HFFc6 (cell line): Measurements from ENCODE around the gene CDH6. TPM values are rescaled to one million over a fixed set of nuclear protein-coding genes. Genes with fewer than 3 reads are reported as not detected.

Source experiments
- DNase-seq: peaks from one replicate; pipeline ENCODE4 v3.0.0-alpha.2; 2018
- H3K27ac Mint-ChIP-seq: 2 replicates; pipeline ENCODE4 v1.8.0; 2020; ENCODE audit warnings: mild to moderate bottlenecking, mixed read lengths
- H3K27me3 Mint-ChIP-seq: 2 replicates; pipeline ENCODE4 v1.8.0; 2021; ENCODE audit warnings: mild to moderate bottlenecking, moderate library complexity, mixed read lengths; ENCODE audit not compliant: insufficient read depth
- H3K36me3 Mint-ChIP-seq: 2 replicates; pipeline ENCODE4 v1.8.0; 2021; ENCODE audit warnings: low read depth, mixed read lengths
- H3K4me1 Mint-ChIP-seq: 2 replicates; pipeline ENCODE4 v1.8.0; 2020; ENCODE audit warnings: low read depth, mixed read lengths
- H3K4me3 Mint-ChIP-seq: 2 replicates; pipeline ENCODE4 v1.8.0; 2020; ENCODE audit warnings: mild to moderate bottlenecking, moderate library complexity, mixed read lengths
- H3K9me3 Mint-ChIP-seq: 2 replicates; pipeline ENCODE4 v1.8.0; 2020; ENCODE audit warnings: mild to moderate bottlenecking, mixed read lengths
- total RNA-seq, 6 experiments: library from RNA; stranded (reverse); fragmentation: NEBNext Ultra II Directional; extraction: Animal tissue kit (Norgen Biotek cat#: 25700); gene quantifications; 2 replicates in 1 of 6; 3 replicates in 5 of 6; pipeline ENCODE4 v1.2.3, GENCODE V29; 2021
- TF ChIP-seq, protein P1 (sequence below): fragments of 200-600 bp; sonication (generic); IDR thresholded peaks from 2 replicates; pipeline ENCODE4 v1.5.0; 2021; ENCODE audit warnings: antibody characterized with exemption, mild to moderate bottlenecking

Gene CDH6
- total RNA-seq, 6 experiments from 2014 or later, result 0.26 to 6.6 (median 5.0) TPM

DNA sequence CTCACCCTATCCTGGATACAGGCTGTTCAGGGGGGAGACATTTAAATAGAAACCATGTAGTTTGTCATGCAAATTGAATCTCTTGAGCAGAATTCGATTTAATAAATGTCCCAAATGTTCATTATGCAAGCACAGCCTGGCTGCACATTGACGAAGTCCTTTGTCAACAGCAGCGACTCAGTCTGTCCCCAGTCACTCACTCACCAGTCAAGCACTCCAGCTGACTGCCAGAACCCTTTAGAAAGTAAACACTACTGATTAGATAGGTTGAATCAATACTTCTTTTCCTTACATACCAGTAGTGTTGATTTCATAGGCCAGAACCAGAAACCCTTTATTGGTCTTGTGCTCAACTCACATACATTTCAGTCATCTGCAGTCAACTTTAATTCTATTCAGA is 27.5 kb downstream of the CDH6 start:
- TF ChIP-seq, protein P1, sequence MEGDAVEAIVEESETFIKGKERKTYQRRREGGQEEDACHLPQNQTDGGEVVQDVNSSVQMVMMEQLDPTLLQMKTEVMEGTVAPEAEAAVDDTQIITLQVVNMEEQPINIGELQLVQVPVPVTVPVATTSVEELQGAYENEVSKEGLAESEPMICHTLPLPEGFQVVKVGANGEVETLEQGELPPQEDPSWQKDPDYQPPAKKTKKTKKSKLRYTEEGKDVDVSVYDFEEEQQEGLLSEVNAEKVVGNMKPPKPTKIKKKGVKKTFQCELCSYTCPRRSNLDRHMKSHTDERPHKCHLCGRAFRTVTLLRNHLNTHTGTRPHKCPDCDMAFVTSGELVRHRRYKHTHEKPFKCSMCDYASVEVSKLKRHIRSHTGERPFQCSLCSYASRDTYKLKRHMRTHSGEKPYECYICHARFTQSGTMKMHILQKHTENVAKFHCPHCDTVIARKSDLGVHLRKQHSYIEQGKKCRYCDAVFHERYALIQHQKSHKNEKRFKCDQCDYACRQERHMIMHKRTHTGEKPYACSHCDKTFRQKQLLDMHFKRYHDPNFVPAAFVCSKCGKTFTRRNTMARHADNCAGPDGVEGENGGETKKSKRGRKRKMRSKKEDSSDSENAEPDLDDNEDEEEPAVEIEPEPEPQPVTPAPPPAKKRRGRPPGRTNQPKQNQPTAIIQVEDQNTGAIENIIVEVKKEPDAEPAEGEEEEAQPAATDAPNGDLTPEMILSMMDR, result no peak
- no peak overlapping the region for H3K27ac Mint-ChIP-seq
- no peaks in the 10 kb centered on the region; the same call in 1 of the 2 replicates for H3K36me3 Mint-ChIP-seq
- peaks cover 15% of the 10 kb centered on the region for H3K27me3 Mint-ChIP-seq
- peaks cover 9% of the 10 kb centered on the region; the same call in 1 of the 2 replicates for H3K4me1 Mint-ChIP-seq
- peaks cover 4% of the 10 kb centered on the region; the same call in 1 of the 2 replicates for H3K9me3 Mint-ChIP-seq
- DNase-seq, result no peak
- H3K4me3 Mint-ChIP-seq, result no peak overlapping the region

- Mint-ChIP-seq H3K9me3 (peaks cover 4% of the 10 kb centered on the region; the same call in 1 of the 2 replicates), H3K36me3 (no peaks in the 10 kb centered on the region; the same call in 1 of the 2 replicates), H3K4me1 (peaks cover 9% of the 10 kb centered on the region; the same call in 1 of the 2 replicates), H3K27ac (no peak overlapping the region), H3K4me3 (no peak overlapping the region), H3K27me3 (peaks cover 21% of the 10 kb centered on the region)
- DNase-seq, result no peak
- TF ChIP-seq, protein P1, result no peak
Measured at GRCh38 chr5:31225118-31225517, 31.6 kb downstream of the CDH6 start.

DNA sequence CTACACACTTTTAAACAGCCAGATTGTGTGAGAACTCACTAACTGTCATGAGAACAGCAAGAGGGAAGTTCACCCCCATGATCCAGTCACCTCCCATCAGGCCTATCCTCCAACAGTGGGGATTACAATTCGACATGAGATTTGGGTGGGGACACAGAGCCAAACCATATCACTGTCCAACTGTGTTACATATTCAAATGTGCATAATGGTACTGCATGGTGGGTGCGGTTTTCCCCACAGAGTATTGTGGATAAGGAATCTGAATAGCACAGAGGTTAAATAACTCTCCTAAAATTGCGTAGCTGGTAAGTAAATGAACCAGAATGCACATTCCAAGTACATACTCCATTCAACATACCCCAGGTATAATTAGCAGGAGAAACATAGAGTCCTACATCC is 32.1 kb downstream of the CDH6 start:
- TF ChIP-seq, protein P1, result no peak
- Mint-ChIP-seq H3K9me3 (peaks cover 4% of the 10 kb centered on the region; the same call in 1 of the 2 replicates), H3K27ac (no peak overlapping the region), H3K27me3 (peaks cover 21% of the 10 kb centered on the region), H3K4me1 (peaks cover 9% of the 10 kb centered on the region; the same call in 1 of the 2 replicates), H3K36me3 (no peaks in the 10 kb centered on the region; the same call in 1 of the 2 replicates), H3K4me3 (no peak overlapping the region)
- DNase-seq, result no peak

DNA sequence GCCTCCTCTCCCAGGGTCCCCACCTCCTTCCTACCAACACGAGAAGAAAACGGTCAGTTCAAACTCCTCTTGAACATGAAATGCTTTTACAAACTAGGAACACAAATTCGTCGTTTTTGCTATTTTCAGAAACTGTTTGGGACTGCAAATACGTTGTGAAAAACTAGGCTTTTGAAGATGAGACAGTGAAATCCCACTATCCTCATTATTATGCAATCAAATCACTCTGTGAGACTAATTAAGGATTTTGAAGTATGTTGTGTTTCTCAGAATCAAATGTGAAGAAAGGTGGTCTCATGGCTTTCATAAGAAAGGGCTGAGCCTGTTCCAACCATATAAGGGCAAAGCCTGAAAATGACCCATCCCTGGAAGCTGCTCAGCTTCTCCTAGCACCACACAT is 33.2 kb downstream of the CDH6 start:
- no peak for DNase-seq
- no peak overlapping the region for H3K27ac Mint-ChIP-seq
- H3K36me3 Mint-ChIP-seq, result no peaks in the 10 kb centered on the region; the same call in 1 of the 2 replicates

DNA sequence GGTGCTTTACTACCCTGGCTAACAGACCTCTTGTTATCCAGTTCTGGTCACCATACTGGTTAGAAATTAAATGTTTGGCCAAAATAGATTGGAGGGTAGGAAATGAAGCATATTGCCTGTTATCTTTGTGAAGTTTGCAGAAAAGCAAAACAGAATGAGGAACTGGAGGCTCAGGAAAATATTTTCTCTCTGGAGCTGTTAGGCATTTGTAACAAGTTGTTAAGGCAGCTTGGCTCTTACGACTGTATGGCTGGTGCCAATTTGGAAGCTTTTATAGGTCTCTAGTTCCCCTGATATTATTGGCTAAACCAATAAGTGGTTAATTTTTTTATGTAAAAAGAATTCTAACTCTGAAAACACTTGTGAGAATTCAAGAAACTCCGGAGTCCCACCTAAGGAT is 35.8 kb downstream of the CDH6 start:
- Mint-ChIP-seq H3K9me3 (peaks cover 4% of the 10 kb centered on the region; the same call in 1 of the 2 replicates), H3K27ac (no peak overlapping the region), H3K4me1 (peaks cover 25% of the 10 kb centered on the region), H3K36me3 (no peaks in the 10 kb centered on the region; the same call in 1 of the 2 replicates), H3K27me3 (peaks cover 15% of the 10 kb centered on the region), H3K4me3 (no peak overlapping the region)
- DNase-seq, result no peak
- TF ChIP-seq, protein P1, result no peak

More for the DNA sequence above, 33.2 kb downstream of the CDH6 start:
- TF ChIP-seq, protein P1, result no peak
- peaks cover 4% of the 10 kb centered on the region; the same call in 1 of the 2 replicates for H3K9me3 Mint-ChIP-seq
- peaks cover 19% of the 10 kb centered on the region for H3K27me3 Mint-ChIP-seq
- peaks cover 16% of the 10 kb centered on the region for H3K4me1 Mint-ChIP-seq
- H3K4me3 Mint-ChIP-seq, result no peak overlapping the region
